ENCODE measurements around the gene CLIC5.

CLIC5 gene

GRCh38 chr6:45970326-45970725 lies 45.3 kb downstream of the CLIC5 start:
- no peak overlapping the region for H3K4me3 ChIP-seq (ENCODE audit: control insufficient read depth, low read depth, low read length)

GRCh38 chr6:45969883-45970282 lies 45.8 kb downstream of the CLIC5 start:
- no peak for TF ChIP-seq CTCF (conservative IDR thresholded peaks at IDR 0.05; ENCODE audit: control insufficient read depth, insufficient read depth, low read depth, low read length)
- no peak for DNase-seq (ENCODE audit: low read depth)
- H3K4me3 ChIP-seq (ENCODE audit: control insufficient read depth, low read depth, low read length): no peak overlapping the region

More at GRCh38 chr6:45970326-45970725, 45.3 kb downstream of the CLIC5 start:
- DNase-seq (ENCODE audit: low read depth): no peak
- TF ChIP-seq CTCF (conservative IDR thresholded peaks at IDR 0.05; ENCODE audit: control insufficient read depth, insufficient read depth, low read depth, low read length): no peak

GRCh38 chr6:45969026-45969425 lies 46.6 kb downstream of the CLIC5 start:
- no peak for DNase-seq (ENCODE audit: low read depth)
- no peak overlapping the region for H3K4me3 ChIP-seq (ENCODE audit: control insufficient read depth, low read depth, low read length)
- no peak for TF ChIP-seq CTCF (conservative IDR thresholded peaks at IDR 0.05; ENCODE audit: control insufficient read depth, insufficient read depth, low read depth, low read length)

- no peak overlapping the region for H3K4me3 ChIP-seq (ENCODE audit: control insufficient read depth, low read depth, low read length)
- TF ChIP-seq CTCF (conservative IDR thresholded peaks at IDR 0.05; ENCODE audit: control insufficient read depth, insufficient read depth, low read depth, low read length): no peak
- no peak for DNase-seq (ENCODE audit: low read depth)
Measured at GRCh38 chr6:45967363-45967762, 48.3 kb downstream of the CLIC5 start.

GRCh38 chr6:45966797-45967196 lies 48.9 kb downstream of the CLIC5 start:
- no peak for TF ChIP-seq CTCF (conservative IDR thresholded peaks at IDR 0.05; ENCODE audit: control insufficient read depth, insufficient read depth, low read depth, low read length)
- H3K4me3 ChIP-seq (ENCODE audit: control insufficient read depth, low read depth, low read length): no peak overlapping the region
- DNase-seq (ENCODE audit: low read depth): no peak

GRCh38 chr6:45966340-45966739 lies 49.3 kb downstream of the CLIC5 start:
- no peak for DNase-seq (ENCODE audit: low read depth)
- TF ChIP-seq CTCF (conservative IDR thresholded peaks at IDR 0.05; ENCODE audit: control insufficient read depth, insufficient read depth, low read depth, low read length): no peak
- no peak overlapping the region for H3K4me3 ChIP-seq (ENCODE audit: control insufficient read depth, low read depth, low read length)

- peak; percentile 15 for DNase-seq (ENCODE audit: low read depth)
- no peak for TF ChIP-seq CTCF (conservative IDR thresholded peaks at IDR 0.05; ENCODE audit: control insufficient read depth, insufficient read depth, low read depth, low read length)
- no peak overlapping the region for H3K4me3 ChIP-seq (ENCODE audit: control insufficient read depth, low read depth, low read length)
Measured at GRCh38 chr6:45965792-45966191, 49.9 kb downstream of the CLIC5 start.
